A673 (cell line): ENCODE data around the gene NRP2. TPM values are rescaled to one million over a fixed set of nuclear protein-coding genes. Genes with fewer than 3 reads are reported as not detected.

Experiments used
- BruUV-seq: library from RNA; stranded (reverse); fragments of 400-500 nt; replicated peaks from 2 replicates; lab custom pipeline; 2021; lab: Mats Ljungman, UMichigan
- CTCF ChIA-PET: fragments of 300-600 bp; sonication (Branson Sonifier 250); formaldehyde crosslinking; loops from one replicate; lab custom pipeline; 2022; ENCODE audit warnings: antibody characterized with exemption; lab: Charles Lee
- POLR2A ChIA-PET: fragments of 300-600 bp; sonication (Branson Sonifier 250); formaldehyde crosslinking; loops from one replicate; lab custom pipeline; 2022; ENCODE audit warnings: antibody characterized with exemption; ENCODE audit not compliant: low non-redundant PET; lab: Charles Lee
- DNase-seq: peaks from one replicate; pipeline ENCODE4 v3.0.0-alpha.2; 2015; ENCODE audit warnings: low spot score
- H3K27ac ChIP-seq: fragments of 200-600 bp; sonication (generic); 2 replicates; pipeline ENCODE4 v1.5.1; 2016; ENCODE audit warnings: mixed run types, low read depth, mild to moderate bottlenecking, mixed read lengths, antibody characterized with exemption, low read length; ENCODE audit not compliant: poor library complexity, severe bottlenecking
- H3K27me3 ChIP-seq: fragments of 200-600 bp; sonication (generic); replicated peaks from 2 replicates; pipeline ENCODE4 v1.6.1; 2017; ENCODE audit warnings: mixed run types, low read depth, mild to moderate bottlenecking, mixed read lengths, antibody characterized with exemption, low read length; ENCODE audit not compliant: insufficient read depth, poor library complexity
- H3K36me3 ChIP-seq: fragments of 200-600 bp; sonication (generic); 2 replicates; pipeline ENCODE4 v1.6.1; 2016; ENCODE audit warnings: mixed run types, mild to moderate bottlenecking, mixed read lengths, antibody characterized with exemption, low read length; ENCODE audit not compliant: insufficient read depth, poor library complexity, severe bottlenecking
- H3K4me1 ChIP-seq: fragments of 200-600 bp; sonication (generic); 2 replicates; pipeline ENCODE4 v1.6.1; 2017; ENCODE audit warnings: mixed run types, mild to moderate bottlenecking, mixed read lengths, antibody characterized with exemption, low read length; ENCODE audit not compliant: insufficient read depth, poor library complexity, severe bottlenecking
- H3K4me3 ChIP-seq: fragments of 200-600 bp; sonication (generic); 2 replicates; pipeline ENCODE4 v1.5.1; 2016; ENCODE audit warnings: low read depth, mixed run types, mild to moderate bottlenecking, mixed read lengths, low read length; ENCODE audit not compliant: poor library complexity, severe bottlenecking
- H3K9me3 ChIP-seq: fragments of 200-600 bp; sonication (generic); 2 replicates; pipeline ENCODE4 v1.6.1; 2016; ENCODE audit warnings: mixed run types, low read depth, mild to moderate bottlenecking, mixed read lengths, antibody characterized with exemption, low read length; ENCODE audit not compliant: poor library complexity, severe bottlenecking
- EZH2 ChIP-seq: fragments of 200-600 bp; sonication (generic); IDR thresholded peaks from 2 replicates; pipeline ENCODE4 v1.6.1; 2017; ENCODE audit warnings: borderline replicate concordance, low read depth, mild to moderate bottlenecking, mixed read lengths, antibody characterized with exemption, low read length; ENCODE audit not compliant: poor library complexity, severe bottlenecking
- intact Hi-C: fragments of 100-400 bp; cut with micrococcal nuclease; formaldehyde crosslinking; loops from one replicate; pipeline ENCODE4 v1.10.0; 2022; ENCODE audit not compliant: unreplicated experiment
- total RNA-seq: library from RNA; stranded (reverse); gene quantifications from 2 replicates; pipeline ENCODE4 v1.2.3, GENCODE V29; 2021
- TF ChIP-seq, protein P1 (sequence below): fragments of 300-800, 200-600 bp; sonication (generic); conservative IDR thresholded peaks from 2 replicates; pipeline ENCODE4 v1.5.1; 2017; ENCODE audit warnings: low read depth, mild to moderate bottlenecking, antibody characterized with exemption, low read length, moderate library complexity, mixed read lengths

NRP2 gene
- total RNA-seq, 1 experiment from 2014 or later = 4.0 TPM

DNA sequence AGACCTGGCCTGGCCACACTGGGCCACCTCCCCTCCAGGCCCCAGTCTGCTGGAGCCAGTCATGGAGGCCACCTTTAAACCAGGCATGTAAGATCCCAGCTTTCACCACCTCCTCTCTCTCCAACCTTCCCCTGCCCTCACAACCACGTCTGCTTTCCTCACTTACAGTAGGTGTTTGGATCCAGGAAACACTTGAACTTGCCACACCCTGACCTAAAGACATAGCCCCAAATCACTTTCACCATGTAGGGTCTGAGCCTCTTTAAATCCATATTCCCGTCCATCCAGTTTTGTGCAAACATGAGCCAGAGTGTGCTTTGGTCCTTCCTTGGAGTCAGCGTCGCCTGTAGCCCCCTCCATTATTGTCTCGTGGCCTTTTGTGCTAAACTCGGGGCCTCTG is 66.8 kb downstream of the NRP2 start:
- ChIA-PET POLR2A (no interaction called here), CTCF (interaction anchor here (0.6 kb wide), 1 partner anchor 19 kb away, joined by 6 read pairs; no protein-coding TSS in a partner anchor)
- intact Hi-C loops = no loop called here
- H3K27ac ChIP-seq = no peak overlapping the region
- H3K9me3 ChIP-seq = no peaks in the 10 kb centered on the region
- no peaks in the 10 kb centered on the region for H3K36me3 ChIP-seq
- no TSS peak for BruUV-seq
- DNase-seq = no peak
- no peaks in the 10 kb centered on the region for H3K27me3 ChIP-seq
- H3K4me1 ChIP-seq = no peaks in the 10 kb centered on the region
- H3K4me3 ChIP-seq = no peak overlapping the region
- TF ChIP-seq EZH2 = no peak
- TF ChIP-seq, protein P1, sequence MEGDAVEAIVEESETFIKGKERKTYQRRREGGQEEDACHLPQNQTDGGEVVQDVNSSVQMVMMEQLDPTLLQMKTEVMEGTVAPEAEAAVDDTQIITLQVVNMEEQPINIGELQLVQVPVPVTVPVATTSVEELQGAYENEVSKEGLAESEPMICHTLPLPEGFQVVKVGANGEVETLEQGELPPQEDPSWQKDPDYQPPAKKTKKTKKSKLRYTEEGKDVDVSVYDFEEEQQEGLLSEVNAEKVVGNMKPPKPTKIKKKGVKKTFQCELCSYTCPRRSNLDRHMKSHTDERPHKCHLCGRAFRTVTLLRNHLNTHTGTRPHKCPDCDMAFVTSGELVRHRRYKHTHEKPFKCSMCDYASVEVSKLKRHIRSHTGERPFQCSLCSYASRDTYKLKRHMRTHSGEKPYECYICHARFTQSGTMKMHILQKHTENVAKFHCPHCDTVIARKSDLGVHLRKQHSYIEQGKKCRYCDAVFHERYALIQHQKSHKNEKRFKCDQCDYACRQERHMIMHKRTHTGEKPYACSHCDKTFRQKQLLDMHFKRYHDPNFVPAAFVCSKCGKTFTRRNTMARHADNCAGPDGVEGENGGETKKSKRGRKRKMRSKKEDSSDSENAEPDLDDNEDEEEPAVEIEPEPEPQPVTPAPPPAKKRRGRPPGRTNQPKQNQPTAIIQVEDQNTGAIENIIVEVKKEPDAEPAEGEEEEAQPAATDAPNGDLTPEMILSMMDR = no peak

DNA sequence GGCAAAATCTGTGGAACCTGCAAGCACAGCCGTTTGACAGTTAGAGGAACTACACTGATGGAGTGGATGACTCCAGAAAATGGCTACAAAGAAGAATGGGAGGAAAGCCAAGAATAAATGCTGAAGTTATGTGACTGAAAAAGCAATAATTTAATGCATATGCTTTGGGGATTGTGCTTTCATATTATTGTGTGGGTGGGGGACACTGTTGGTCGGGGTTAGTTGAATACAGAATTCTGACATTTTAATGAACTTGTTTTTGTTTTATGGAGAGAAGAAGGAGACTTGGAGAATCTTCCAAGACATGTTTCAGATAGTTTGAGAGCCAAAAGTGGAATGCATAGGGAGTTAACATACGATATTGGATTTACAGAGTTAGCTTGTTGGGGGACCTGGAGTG is 68.5 kb downstream of the NRP2 start:
- Histone ChIP-seq H3K4me1 (no peaks in the 10 kb centered on the region), H3K4me3 (no peak overlapping the region), H3K36me3 (no peaks in the 10 kb centered on the region), H3K27ac (no peak overlapping the region), H3K27me3 (no peaks in the 10 kb centered on the region), H3K9me3 (no peaks in the 10 kb centered on the region)
- BruUV-seq = no TSS peak
- intact Hi-C loops = no loop called here
- no peak for TF ChIP-seq EZH2
- TF ChIP-seq, protein P1 = no peak
- POLR2A ChIA-PET = no interaction called here
- no peak for DNase-seq
- CTCF ChIA-PET = no interaction called here

DNA sequence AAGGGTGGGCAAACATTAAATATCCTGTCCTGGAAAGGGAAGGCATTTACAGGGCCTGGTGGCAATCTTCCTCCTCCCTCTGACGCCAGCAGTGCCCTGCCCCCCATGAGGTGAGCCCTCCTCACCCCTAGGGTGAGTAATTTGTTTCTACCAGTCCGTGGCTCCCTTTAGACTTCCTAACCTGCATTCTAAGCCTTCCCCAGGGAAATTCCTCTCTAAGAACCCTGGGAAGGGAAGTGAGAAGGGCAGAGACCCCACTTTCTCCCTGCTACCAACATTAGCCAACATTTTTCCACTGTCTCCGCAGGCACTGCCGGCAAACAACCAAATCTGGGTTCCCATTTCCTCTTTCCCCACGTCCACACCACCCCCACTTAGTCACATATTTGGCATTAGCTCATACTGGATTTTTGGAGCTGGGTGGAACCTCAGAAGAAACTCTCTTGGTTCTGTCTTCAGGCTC is 69.3 kb downstream of the NRP2 start:
- intact Hi-C loops = no loop called here
- no peak overlapping the region for H3K27ac ChIP-seq
- no TSS peak for BruUV-seq
- TF ChIP-seq, protein P1 = no peak
- TF ChIP-seq EZH2 = no peak
- H3K36me3 ChIP-seq = no peaks in the 10 kb centered on the region
- no peaks in the 10 kb centered on the region for H3K27me3 ChIP-seq
- POLR2A ChIA-PET = no interaction called here
- CTCF ChIA-PET = no interaction called here
- no peak overlapping the region for H3K4me3 ChIP-seq
- no peak for DNase-seq
- no peaks in the 10 kb centered on the region for H3K9me3 ChIP-seq
- H3K4me1 ChIP-seq = no peaks in the 10 kb centered on the region
